HFF-Myc (cell line): Measurements from ENCODE around the gene KCNC2.

Experiments
- DNase-seq: peaks from one replicate; pipeline ENCODE4 v3.0.0-alpha.2; 2011; ENCODE audit warnings: low read depth; ENCODE audit errors: extremely low read depth
- H3K4me3 ChIP-seq: replicated peaks from 2 replicates; pipeline ENCODE4 v1.5.1; 2011; ENCODE audit warnings: low read depth, mild to moderate bottlenecking, control low read depth, low read length
- TF ChIP-seq, protein P1 (sequence below): IDR thresholded peaks from 2 replicates; pipeline ENCODE4 v1.5.1; 2012; ENCODE audit warnings: mild to moderate bottlenecking, low read depth, low read length, control low read depth; ENCODE audit errors: missing control alignments

The KCNC2 gene

DNA sequence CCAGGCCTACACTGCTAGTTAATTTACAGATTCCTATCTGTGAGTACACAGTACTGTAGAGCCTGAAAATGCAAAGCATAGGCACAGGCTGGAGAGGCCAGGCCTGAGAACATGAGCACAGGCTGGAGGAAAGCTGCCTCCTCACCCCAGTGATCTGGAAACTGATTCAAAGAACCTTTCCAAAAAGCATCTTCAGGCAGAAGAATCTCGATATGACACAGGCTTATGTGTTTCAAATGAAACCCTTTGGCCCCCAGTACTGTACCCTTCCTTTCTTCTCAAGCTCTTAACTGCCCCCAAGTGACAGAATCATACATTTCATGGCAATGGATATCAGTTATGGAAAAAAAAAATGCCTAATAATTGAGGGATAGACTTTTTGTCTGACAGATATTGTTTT is 122.0 kb downstream of the KCNC2 start:
- TF ChIP-seq, protein P1, sequence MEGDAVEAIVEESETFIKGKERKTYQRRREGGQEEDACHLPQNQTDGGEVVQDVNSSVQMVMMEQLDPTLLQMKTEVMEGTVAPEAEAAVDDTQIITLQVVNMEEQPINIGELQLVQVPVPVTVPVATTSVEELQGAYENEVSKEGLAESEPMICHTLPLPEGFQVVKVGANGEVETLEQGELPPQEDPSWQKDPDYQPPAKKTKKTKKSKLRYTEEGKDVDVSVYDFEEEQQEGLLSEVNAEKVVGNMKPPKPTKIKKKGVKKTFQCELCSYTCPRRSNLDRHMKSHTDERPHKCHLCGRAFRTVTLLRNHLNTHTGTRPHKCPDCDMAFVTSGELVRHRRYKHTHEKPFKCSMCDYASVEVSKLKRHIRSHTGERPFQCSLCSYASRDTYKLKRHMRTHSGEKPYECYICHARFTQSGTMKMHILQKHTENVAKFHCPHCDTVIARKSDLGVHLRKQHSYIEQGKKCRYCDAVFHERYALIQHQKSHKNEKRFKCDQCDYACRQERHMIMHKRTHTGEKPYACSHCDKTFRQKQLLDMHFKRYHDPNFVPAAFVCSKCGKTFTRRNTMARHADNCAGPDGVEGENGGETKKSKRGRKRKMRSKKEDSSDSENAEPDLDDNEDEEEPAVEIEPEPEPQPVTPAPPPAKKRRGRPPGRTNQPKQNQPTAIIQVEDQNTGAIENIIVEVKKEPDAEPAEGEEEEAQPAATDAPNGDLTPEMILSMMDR, result no peak
- H3K4me3 ChIP-seq, result no peak overlapping the region
- no peak for DNase-seq

DNA sequence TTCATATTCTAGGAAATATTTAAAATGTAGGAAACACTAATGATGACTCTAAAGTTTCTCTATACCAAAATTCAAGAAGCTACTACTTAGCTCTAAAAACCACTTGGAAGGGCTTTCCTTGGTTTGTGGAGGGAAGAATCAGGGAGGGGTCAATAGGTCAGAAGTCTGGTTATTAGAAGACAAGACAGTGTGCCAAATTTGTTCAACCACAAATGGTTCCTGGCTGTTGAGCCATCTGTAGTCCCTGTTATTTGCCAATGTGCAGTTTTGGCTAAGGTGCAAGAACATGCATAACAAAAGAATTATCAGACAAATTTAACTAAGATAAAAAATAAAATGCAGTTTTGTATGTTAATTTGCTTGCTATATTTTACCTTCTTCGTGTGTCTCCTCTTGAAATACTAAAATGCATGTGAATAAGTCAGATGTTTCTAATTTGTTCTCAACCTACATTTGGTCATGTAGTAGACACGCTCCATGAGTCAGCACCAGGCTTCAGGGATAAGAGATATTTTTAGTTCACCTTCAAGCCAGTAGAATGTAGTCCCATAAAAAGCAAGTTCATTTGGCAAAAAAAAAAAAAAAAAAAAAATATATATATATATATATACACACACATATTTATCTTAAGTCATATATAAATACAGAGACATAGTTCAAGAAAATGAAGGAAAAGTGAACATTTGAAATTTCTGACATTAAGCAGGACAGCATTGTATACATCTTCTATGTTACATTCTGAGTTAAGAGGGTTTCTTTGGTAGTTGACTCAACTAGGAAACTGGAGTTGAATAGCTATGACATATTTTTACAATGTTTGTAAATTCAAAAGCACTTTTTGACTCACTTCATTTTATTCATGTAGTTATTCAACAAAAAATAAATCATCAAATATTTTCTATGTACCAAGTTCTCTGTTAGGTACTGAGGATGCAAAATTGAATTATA is 123.3 kb downstream of the KCNC2 start:
- peak; percentile 55 for DNase-seq
- no peak overlapping the region for H3K4me3 ChIP-seq
- TF ChIP-seq, protein P1, result no peak

DNA sequence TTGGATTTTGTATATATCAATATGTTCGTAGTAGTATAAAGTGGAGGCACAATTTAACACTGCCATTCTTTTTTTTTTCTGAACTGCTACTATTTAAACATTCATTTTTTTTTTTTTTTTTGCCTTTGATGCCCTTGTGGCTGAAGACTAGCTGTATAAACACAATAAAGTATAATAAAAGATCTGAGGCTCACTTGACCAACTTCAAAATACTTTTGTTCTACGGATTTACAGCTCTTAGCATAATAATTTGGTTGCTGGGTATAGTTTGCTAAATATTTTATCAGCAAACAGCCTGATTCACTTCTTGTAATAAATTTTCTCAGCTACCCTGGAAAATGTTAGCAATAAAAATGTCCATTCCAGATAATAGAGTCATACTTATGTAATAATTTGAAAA is 128.3 kb downstream of the KCNC2 start:
- TF ChIP-seq, protein P1, result no peak
- no peak overlapping the region for H3K4me3 ChIP-seq
- DNase-seq, result no peak

DNA sequence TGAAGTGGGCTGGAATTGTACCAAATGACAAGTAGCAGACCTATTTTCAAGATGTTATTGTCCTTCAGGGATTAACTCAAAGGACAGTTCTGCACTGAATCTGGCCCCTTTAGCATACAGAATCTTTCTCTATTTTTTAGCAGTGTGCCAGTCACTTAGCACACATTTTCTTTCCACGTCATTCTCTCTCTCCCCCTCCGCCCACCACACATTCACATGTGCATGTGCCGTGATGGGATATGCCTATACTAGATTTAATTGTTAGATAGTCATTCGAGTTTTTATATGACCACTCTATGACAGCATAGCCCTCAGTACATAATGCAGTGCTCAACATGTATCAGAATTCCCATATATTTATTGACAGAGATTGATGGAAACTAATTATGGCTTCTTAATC is 129.1 kb downstream of the KCNC2 start:
- TF ChIP-seq, protein P1, result no peak

DNA sequence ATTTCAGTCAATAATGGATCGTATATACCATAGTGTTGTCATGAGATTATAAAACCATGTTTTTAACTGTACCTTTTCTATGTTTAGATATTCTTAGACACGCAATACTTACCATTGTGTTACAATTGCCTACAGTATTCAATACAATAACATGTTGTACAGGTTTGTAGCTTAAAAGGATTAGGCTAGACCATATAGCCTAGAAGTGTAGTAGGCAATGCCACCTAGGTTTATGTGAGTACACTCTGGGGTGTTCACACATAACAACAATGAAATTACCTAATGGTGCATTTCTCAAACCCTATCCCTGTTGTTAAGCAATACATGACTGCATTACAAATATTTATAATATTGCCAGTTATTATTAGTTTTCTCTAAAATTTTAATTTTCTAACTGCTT is 144.2 kb downstream of the KCNC2 start:
- no peak overlapping the region for H3K4me3 ChIP-seq
- DNase-seq, result no peak
- TF ChIP-seq, protein P1, result no peak

More for the DNA sequence above, 129.1 kb downstream of the KCNC2 start:
- DNase-seq, result no peak
- no peak overlapping the region for H3K4me3 ChIP-seq

DNA sequence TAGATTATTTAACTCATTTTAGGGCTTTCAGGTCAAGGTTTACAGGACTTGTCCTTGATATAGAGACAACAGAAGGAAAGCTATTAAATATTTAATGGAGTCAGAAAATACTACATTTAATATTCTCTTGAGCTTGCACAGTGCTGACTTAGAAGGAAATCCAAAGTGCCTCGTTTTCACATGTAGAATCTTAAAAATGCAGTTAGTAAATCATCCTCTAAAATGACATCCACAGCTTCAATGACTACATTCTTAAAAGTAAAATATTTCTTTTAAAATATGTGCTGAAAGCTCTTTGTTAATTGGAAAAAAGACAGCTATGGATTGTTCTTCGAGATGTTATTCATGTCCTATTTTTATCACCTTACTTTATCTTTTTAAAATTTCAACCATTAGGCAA is 146.9 kb downstream of the KCNC2 start:
- TF ChIP-seq, protein P1, result no peak
- no peak for DNase-seq
- H3K4me3 ChIP-seq, result no peak overlapping the region
